ENCODE data around the gene AREL1. TPM values are rescaled to one million over a fixed set of nuclear protein-coding genes. Genes with fewer than 3 reads are reported as not detected.

The AREL1 gene
- total RNA-seq, 2 experiments from 2014 or later: 29.1 to 29.5 TPM

DNA sequence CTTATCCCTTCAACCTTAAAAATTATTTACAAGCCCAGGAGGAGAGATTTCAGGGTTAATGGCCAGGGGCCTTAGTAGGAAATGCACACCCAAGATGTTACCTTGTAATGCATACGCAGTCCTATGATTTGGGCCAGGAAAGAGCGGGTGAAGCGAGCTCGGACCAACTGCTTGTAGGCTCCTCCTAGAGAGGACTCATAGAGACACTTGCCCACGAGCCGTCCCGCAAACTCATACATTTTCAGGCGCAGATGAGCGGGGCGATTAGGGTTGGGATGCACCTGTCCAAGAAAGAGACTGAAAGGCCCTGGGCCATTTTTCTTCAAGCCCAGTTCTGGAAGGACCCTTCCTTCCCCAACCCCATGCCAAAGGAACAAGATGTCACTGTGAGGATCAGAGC, 43.0 kb downstream of the AREL1 start:
- Mint-ChIP-seq H3K4me3 (no peak overlapping the region), H3K4me1 (ENCODE audit: low read depth) (peaks cover 9% of the 10 kb centered on the region), H3K27me3 (ENCODE audit: low read depth) (no peaks in the 10 kb centered on the region), H3K27ac (no peak overlapping the region), H3K9me3 (no peaks in the 10 kb centered on the region), H3K36me3 (ENCODE audit: low read depth) (peaks cover 35% of the 10 kb centered on the region)
- DNase-seq: no peak
- intact Hi-C loops (cut with micrococcal nuclease): no loop called here
- CTCF ChIA-PET: interaction anchor here (0.9 kb wide), 1 partner anchor 61 kb away, joined by 3 read pairs; no protein-coding TSS in a partner anchor

DNA sequence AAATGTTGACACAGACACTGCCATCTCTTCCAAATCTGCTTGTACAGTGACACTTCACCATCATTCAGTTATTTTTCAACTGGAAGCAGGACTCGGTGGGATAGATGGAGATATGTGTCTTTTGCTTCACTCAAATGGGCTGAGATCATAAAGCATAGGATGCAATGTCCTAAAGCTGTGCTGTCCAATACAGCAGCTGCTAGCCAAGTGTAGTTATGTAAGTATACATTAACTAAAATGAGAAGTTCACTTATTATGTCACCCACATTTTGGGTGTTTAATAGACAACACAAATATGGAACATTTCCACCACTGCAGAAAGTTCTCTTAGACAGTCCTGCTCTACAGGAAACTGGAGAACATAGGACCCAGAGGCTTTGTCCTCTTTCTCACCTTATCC, 43.6 kb downstream of the AREL1 start:
- intact Hi-C loops (cut with micrococcal nuclease): no loop called here
- H3K4me3 Mint-ChIP-seq: no peak overlapping the region
- DNase-seq: no peak
- H3K27me3 Mint-ChIP-seq (ENCODE audit: low read depth): no peaks in the 10 kb centered on the region
- no peak overlapping the region for H3K27ac Mint-ChIP-seq
- CTCF ChIA-PET: interaction anchor here (0.9 to 1.2 kb wide), 2 partner anchors 24 to 61 kb away, joined by 3 read pairs; no protein-coding TSS in a partner anchor
- H3K4me1 Mint-ChIP-seq (ENCODE audit: low read depth): peaks cover 9% of the 10 kb centered on the region
- H3K36me3 Mint-ChIP-seq (ENCODE audit: low read depth): peaks cover 34% of the 10 kb centered on the region
- H3K9me3 Mint-ChIP-seq: no peaks in the 10 kb centered on the region

DNA sequence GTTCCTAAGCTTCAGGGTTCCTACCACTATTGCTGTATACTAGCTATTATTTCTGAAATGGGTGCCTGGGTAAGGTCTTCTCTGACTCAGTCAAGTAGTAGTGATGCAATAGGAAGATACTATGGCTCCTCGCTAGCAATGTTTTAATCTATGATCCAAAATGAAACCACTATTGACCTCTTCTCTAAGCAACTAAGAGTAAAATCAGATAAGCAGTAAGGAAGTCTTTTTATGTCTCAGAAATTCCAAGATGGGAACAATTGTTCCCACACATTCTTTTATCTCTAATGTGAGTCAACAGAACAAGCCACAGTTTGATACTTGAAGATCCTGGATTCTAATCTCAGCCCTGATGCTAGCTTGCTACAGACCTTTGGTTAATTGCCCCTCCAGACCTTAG, 45.1 kb downstream of the AREL1 start:
- intact Hi-C loops (cut with micrococcal nuclease): no loop called here
- Mint-ChIP-seq H3K27me3 (ENCODE audit: low read depth) (no peaks in the 10 kb centered on the region), H3K9me3 (no peaks in the 10 kb centered on the region), H3K4me1 (ENCODE audit: low read depth) (peaks cover 9% of the 10 kb centered on the region), H3K36me3 (ENCODE audit: low read depth) (peaks cover 39% of the 10 kb centered on the region), H3K4me3 (no peak overlapping the region), H3K27ac (peak overlapping the region; percentile 67)
- no peak for DNase-seq
- CTCF ChIA-PET: interaction anchor here (0.7 to 1.9 kb wide), 5 partner anchors 23 to 229 kb away, joined by 3 to 6 read pairs (median 3); partner anchors contain the start of gene LTBP2

DNA sequence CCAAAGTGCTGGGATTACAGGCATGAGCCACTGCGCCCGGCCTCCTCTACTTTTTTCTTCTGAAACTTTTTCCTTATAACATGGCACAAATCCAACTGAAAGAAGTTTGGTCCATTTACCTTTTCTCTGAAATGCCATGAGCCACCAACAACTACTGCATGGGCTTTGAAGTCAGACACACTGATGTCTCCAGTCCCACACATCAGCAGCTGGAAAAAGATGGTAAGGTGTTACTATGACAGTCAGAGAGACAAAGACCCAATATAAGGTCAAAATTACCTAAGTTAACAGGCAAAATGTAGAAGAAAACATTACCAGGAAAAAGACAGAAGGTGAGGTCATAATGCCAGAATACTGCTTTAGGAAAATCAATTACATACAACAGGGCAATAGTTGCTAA, 48.2 kb downstream of the AREL1 start:
- Mint-ChIP-seq H3K27ac (no peak overlapping the region), H3K4me1 (ENCODE audit: low read depth) (peaks cover 9% of the 10 kb centered on the region), H3K9me3 (no peaks in the 10 kb centered on the region), H3K4me3 (no peak overlapping the region), H3K27me3 (ENCODE audit: low read depth) (no peaks in the 10 kb centered on the region), H3K36me3 (ENCODE audit: low read depth) (peaks cover 32% of the 10 kb centered on the region)
- CTCF ChIA-PET: interaction anchor here (0.7 kb wide), 1 partner anchor 115 kb away, joined by 5 read pairs; no protein-coding TSS in a partner anchor
- intact Hi-C loops (cut with micrococcal nuclease): no loop called here
- no peak for DNase-seq

DNA sequence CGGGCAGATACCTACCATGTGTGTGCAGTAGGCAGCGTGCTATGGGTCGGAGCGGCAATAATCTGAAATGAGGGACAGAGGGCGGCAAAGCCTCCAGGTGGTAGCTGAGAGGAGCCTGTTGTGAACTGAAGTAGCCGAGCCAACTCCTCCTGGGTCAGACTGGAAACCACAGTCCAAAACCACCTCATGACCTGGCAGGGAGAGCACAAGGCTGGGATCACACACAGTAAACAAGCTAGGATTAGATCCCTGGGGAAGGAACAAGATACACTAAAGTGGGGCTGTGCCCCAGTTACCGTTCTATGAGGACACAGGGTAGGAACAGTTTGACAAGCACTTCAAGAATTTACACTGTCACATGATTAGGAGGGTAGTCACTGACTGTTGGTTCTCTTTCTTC, 49.0 kb downstream of the AREL1 start:
- H3K9me3 Mint-ChIP-seq: no peaks in the 10 kb centered on the region
- no peak overlapping the region for H3K4me3 Mint-ChIP-seq
- no peak overlapping the region for H3K27ac Mint-ChIP-seq
- peaks cover 32% of the 10 kb centered on the region for H3K36me3 Mint-ChIP-seq (ENCODE audit: low read depth)
- CTCF ChIA-PET: no interaction called here
- DNase-seq: no peak
- no peaks in the 10 kb centered on the region for H3K27me3 Mint-ChIP-seq (ENCODE audit: low read depth)
- intact Hi-C loops (cut with micrococcal nuclease): no loop called here
- peaks cover 9% of the 10 kb centered on the region for H3K4me1 Mint-ChIP-seq (ENCODE audit: low read depth)

DNA sequence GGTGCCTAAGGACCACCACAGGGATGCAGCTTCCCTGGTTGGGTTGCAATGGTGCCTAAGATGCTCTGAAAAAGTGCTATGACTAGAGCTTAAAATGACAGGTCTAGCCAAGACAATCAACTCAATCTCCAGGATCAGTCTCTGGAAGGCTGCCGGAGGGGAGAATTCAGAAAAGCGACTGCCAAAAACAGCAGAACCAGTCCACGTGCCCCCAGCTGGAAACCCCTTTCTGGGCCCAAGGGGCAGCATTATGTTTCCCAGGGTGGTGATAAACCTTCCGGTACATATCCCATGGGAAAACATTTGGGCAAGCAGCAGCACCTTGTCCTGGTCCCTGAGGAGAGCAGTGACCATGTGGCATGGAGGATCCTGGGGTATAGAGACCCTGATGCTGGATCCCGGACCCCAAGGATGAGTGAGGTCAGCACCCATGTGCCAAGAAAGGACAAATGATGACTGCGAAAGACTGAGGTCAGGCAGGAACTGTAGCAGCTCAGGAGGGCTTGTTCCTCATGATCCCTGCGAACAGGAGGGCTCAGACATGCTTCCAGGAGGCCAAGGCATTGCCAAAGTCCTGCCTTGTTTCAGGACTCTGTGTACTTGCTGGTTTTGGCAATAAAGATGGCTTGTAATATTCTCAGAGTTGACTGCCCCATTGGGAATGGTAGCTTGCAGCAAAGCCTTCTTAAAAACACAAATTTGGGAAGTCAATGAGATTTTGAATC, 51.0 kb downstream of the AREL1 start:
- H3K4me1 Mint-ChIP-seq (ENCODE audit: low read depth): no peaks in the 10 kb centered on the region
- CTCF ChIA-PET: interaction anchor here (0.6 to 1.1 kb wide), 2 partner anchors 52 to 1221 kb away, joined by 3 read pairs; no protein-coding TSS in a partner anchor
- no peak overlapping the region for H3K4me3 Mint-ChIP-seq
- H3K27ac Mint-ChIP-seq: no peak overlapping the region
- H3K27me3 Mint-ChIP-seq (ENCODE audit: low read depth): no peaks in the 10 kb centered on the region
- intact Hi-C loops (cut with micrococcal nuclease): no loop called here
- DNase-seq: no peak
- peaks cover 22% of the 10 kb centered on the region for H3K36me3 Mint-ChIP-seq (ENCODE audit: low read depth)
- no peaks in the 10 kb centered on the region for H3K9me3 Mint-ChIP-seq

DNA sequence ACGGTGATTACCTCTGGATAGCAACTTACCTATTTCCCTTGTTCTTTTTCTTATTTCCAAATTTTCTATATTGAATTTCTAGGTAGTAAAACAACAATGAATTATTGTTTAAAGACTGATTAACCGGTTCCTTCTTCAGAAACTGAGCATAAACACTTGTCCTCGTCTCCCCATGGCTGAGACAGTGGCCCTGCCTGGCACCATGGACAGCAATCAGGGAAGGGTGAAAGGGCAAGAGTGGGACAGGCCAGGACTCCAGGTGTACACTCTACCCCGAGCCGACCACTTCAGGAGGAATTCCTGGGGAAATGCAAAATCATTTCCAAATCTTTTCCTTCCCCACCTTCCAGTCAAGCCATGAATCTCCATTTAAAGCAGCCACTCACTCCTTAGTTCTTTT, 52.0 kb downstream of the AREL1 start:
- H3K27ac Mint-ChIP-seq: no peak overlapping the region
- no peaks in the 10 kb centered on the region for H3K4me1 Mint-ChIP-seq (ENCODE audit: low read depth)
- H3K4me3 Mint-ChIP-seq: no peak overlapping the region
- CTCF ChIA-PET: no interaction called here
- no peaks in the 10 kb centered on the region for H3K27me3 Mint-ChIP-seq (ENCODE audit: low read depth)
- peaks cover 18% of the 10 kb centered on the region for H3K36me3 Mint-ChIP-seq (ENCODE audit: low read depth)
- no peak for DNase-seq
- intact Hi-C loops (cut with micrococcal nuclease): no loop called here
- H3K9me3 Mint-ChIP-seq: no peaks in the 10 kb centered on the region

DNA sequence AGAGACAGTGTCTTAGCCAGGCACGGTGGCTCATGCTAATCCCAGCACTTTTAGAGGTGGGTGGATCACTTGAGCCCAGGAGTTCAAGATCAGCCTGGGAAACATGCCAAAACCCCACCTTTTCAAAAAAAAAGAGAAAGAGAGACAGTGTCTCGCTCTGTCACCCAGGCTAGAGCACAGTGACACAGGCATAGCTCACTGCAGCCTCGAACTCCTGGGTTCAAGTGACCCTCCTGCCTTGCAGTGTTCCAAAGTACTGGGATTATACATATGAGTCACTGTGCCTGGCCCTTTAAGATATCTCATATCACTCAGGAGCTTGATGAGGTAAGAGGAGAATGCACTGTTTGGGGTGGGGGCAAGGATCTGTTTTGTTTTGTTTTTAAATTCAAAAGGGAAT, 52.7 kb downstream of the AREL1 start:
- Mint-ChIP-seq H3K36me3 (ENCODE audit: low read depth) (peaks cover 18% of the 10 kb centered on the region), H3K4me3 (no peak overlapping the region), H3K27me3 (ENCODE audit: low read depth) (no peaks in the 10 kb centered on the region), H3K9me3 (no peaks in the 10 kb centered on the region), H3K4me1 (ENCODE audit: low read depth) (no peaks in the 10 kb centered on the region), H3K27ac (no peak overlapping the region)
- DNase-seq: no peak
- CTCF ChIA-PET: interaction anchor here (1.0 kb wide), 1 partner anchor 41 kb away, joined by 3 read pairs; no protein-coding TSS in a partner anchor
- intact Hi-C loops (cut with micrococcal nuclease): no loop called here

DNA sequence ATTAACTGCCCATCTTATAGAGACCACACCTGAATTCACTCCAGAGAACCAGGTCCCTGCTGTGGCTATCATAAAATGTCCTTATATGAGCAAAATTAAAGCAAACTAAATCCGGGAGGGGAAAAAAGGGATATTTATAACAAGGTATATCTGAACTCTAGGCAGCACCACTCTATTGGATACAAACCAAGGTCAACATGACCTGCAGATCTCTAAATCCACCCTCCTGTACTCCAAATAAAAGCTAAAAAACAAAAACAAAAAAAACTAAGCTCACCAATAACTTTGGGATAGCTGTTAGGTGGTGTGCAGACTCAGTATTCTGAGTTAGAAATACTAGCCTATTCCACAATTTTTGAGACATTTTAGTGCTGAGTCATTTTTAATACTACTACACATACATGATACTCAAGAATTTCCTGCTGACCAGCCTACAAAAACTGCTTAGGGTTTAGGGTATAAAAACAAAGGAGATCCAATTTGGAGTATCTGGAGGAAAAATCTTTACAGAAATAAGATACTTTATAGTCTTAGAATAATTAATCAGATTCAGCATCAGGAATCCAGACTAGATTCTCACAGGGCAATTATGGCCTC, 54.2 kb downstream of the AREL1 start:
- CTCF ChIA-PET: no interaction called here
- Mint-ChIP-seq H3K9me3 (no peaks in the 10 kb centered on the region), H3K27me3 (ENCODE audit: low read depth) (no peaks in the 10 kb centered on the region), H3K36me3 (ENCODE audit: low read depth) (peaks cover 11% of the 10 kb centered on the region), H3K4me3 (no peak overlapping the region), H3K4me1 (ENCODE audit: low read depth) (no peaks in the 10 kb centered on the region), H3K27ac (no peak overlapping the region)
- intact Hi-C loops (cut with micrococcal nuclease): no loop called here
- no peak for DNase-seq

DNA sequence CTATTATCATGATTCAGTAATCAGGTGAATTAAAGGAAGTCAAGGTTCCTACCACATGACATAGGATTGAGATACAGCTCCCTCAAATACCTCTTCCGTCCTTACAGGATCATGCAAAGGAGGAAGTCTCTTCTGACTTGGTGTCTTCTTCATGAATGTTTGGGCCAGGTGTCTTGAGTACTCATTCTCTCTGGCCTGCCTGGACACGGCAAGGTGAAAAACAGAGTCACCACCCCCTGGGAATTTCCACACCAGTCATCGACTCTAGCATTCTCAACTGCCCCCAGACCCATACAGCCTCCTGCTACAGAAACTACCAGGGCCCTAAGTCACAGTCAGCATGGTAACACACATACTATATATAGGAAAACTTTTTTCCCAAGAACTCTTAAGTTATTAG, 55.9 kb downstream of the AREL1 start:
- Mint-ChIP-seq H3K4me1 (ENCODE audit: low read depth) (no peaks in the 10 kb centered on the region), H3K27me3 (ENCODE audit: low read depth) (no peaks in the 10 kb centered on the region), H3K27ac (no peak overlapping the region), H3K36me3 (ENCODE audit: low read depth) (peaks cover 7% of the 10 kb centered on the region), H3K4me3 (no peak overlapping the region), H3K9me3 (no peaks in the 10 kb centered on the region)
- no peak for DNase-seq
- intact Hi-C loops (cut with micrococcal nuclease): no loop called here
- CTCF ChIA-PET: interaction anchor here (0.5 to 0.6 kb wide), 2 partner anchors 11 to 475 kb away, joined by 3 to 4 read pairs; no protein-coding TSS in a partner anchor

DNA sequence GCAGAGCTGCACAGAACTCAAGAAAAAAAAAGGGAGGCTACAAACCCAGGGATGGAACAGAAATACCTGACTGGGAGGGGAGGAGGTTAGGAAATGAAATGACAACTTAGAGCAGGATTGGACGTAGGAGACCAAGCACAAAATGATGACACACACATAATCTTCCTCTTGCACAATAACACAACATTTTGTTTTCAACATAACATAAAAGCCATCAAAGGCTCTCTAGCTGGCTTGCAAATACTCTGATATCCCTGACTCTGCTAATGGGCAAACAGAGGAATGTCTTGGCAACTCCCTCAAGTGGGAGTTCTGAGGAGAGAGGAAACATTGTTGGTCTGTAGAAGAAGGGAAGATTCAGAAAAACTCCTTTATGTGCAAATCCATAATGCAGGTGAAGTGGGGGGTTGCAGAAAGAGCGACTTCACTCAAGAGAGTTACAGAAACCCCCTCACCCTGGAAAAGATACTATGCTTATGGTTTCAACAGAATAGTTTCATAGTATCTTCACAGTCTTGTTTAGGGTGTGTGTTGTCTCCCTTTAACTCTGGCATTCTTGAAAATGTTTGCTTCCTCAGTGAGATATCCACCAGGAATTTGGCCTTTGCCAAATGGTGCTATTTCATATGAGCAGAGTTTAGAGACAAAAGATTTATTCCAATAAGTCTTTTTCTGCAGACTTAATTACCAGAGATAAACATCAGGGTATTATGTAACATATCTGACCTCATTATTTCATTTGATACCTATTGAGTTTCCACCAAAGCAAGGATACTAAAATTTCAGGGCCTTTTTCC, 57.1 kb downstream of the AREL1 start:
- CTCF ChIA-PET: interaction anchor here (1.7 kb wide), 1 partner anchor 44 kb away, joined by 6 read pairs; the partner anchor contains the start of gene LTBP2
- no peak for DNase-seq
- H3K27me3 Mint-ChIP-seq (ENCODE audit: low read depth): no peaks in the 10 kb centered on the region
- intact Hi-C loops (cut with micrococcal nuclease): no loop called here
- no peak overlapping the region for H3K4me3 Mint-ChIP-seq
- no peaks in the 10 kb centered on the region for H3K4me1 Mint-ChIP-seq (ENCODE audit: low read depth)
- no peak overlapping the region for H3K27ac Mint-ChIP-seq
- no peaks in the 10 kb centered on the region for H3K36me3 Mint-ChIP-seq (ENCODE audit: low read depth)
- H3K9me3 Mint-ChIP-seq: no peaks in the 10 kb centered on the region

DNA sequence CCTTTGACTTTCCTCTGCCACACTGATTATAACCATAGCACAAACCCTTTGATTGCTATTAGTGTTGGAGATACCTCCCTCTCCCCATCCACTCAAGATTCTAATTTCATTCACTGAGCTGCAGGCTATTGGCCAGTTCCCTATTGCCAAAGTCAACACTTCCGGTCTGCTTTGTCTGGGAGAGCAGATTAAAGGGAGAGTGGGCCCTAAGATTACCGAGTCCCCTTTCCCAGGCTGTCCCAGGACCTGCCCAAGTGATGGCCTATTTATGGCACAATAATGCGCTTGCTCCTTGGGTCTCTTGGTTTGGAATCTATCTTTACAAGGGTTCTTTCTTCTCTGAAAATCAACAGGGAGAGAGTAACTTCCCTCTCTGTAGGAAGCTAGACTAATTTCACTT, 57.9 kb downstream of the AREL1 start:
- Mint-ChIP-seq H3K27me3 (ENCODE audit: low read depth) (no peaks in the 10 kb centered on the region), H3K9me3 (no peaks in the 10 kb centered on the region), H3K27ac (no peak overlapping the region), H3K36me3 (ENCODE audit: low read depth) (no peaks in the 10 kb centered on the region), H3K4me3 (no peak overlapping the region), H3K4me1 (ENCODE audit: low read depth) (no peaks in the 10 kb centered on the region)
- CTCF ChIA-PET: interaction anchor here (1.7 kb wide), 1 partner anchor 43 kb away, joined by 6 read pairs; the partner anchor contains the start of gene LTBP2
- intact Hi-C loops (cut with micrococcal nuclease): no loop called here
- DNase-seq: no peak

All from activated naive CD4-positive, alpha-beta T cell treated with anti-CD3 and anti-CD28 coated beads for 36 hours (primary cell).